Measurements from ENCODE around the gene ATXN10.
"Not testable (repeated sequence)": the region's sequence is repeated elsewhere in the genome, so short reads cannot be mapped to it uniquely, and the experiment has no call there.

Gene ATXN10

GRCh38 chr22:45678961-45679912 lies 7.6 kb downstream of the ATXN10 start:
- no peak for DNase-seq (ENCODE audit: low read depth in 2 of 2)

GRCh38 chr22:45680932-45681700 lies 9.5 kb downstream of the ATXN10 start:
- DNase-seq (ENCODE audit: low read depth in 2 of 2): no peak

- no peak for DNase-seq (ENCODE audit: low read depth in 2 of 2)
Measured at GRCh38 chr22:45682064-45682463, 10.4 kb downstream of the ATXN10 start.

GRCh38 chr22:45682773-45683172 lies 11.1 kb downstream of the ATXN10 start:
- not testable (repeated sequence) for DNase-seq (ENCODE audit: low read depth in 2 of 2)

- no peak for DNase-seq (ENCODE audit: low read depth in 2 of 2)
Measured at GRCh38 chr22:45683248-45683647, 11.6 kb downstream of the ATXN10 start.

GRCh38 chr22:45683680-45684079 lies 12.0 kb downstream of the ATXN10 start:
- no peak for DNase-seq (ENCODE audit: low read depth in 2 of 2)

- no peak for DNase-seq (ENCODE audit: low read depth in 2 of 2)
Measured at GRCh38 chr22:45684169-45684568, 12.5 kb downstream of the ATXN10 start.

GRCh38 chr22:45684752-45685574 lies 13.3 kb downstream of the ATXN10 start:
- DNase-seq (ENCODE audit: low read depth in 2 of 2): no peak

- no peak for DNase-seq (ENCODE audit: low read depth in 2 of 2)
Measured at GRCh38 chr22:45686004-45686403, 14.4 kb downstream of the ATXN10 start.

- DNase-seq (ENCODE audit: low read depth in 2 of 2): no peak
Measured at GRCh38 chr22:45686836-45687235, 15.2 kb downstream of the ATXN10 start.

GRCh38 chr22:45688600-45689080 lies 17.0 kb downstream of the ATXN10 start:
- DNase-seq (ENCODE audit: low read depth in 2 of 2): no peak

GRCh38 chr22:45689211-45689610 lies 17.6 kb downstream of the ATXN10 start:
- DNase-seq (ENCODE audit: low read depth in 2 of 2): no peak

- DNase-seq (ENCODE audit: low read depth in 2 of 2): no peak
Measured at GRCh38 chr22:45690008-45690407, 18.4 kb downstream of the ATXN10 start.

- no peak for DNase-seq (ENCODE audit: low read depth in 2 of 2)
Measured at GRCh38 chr22:45692549-45692948, 20.9 kb downstream of the ATXN10 start.

GRCh38 chr22:45693835-45694234 lies 22.2 kb downstream of the ATXN10 start:
- no peak for DNase-seq (ENCODE audit: low read depth in 2 of 2)

- no peak for DNase-seq (ENCODE audit: low read depth in 2 of 2)
Measured at GRCh38 chr22:45696227-45696626, 24.6 kb downstream of the ATXN10 start.

- no peak for DNase-seq (ENCODE audit: low read depth in 2 of 2)
Measured at GRCh38 chr22:45698094-45698493, 26.5 kb downstream of the ATXN10 start.

- no peak for DNase-seq (ENCODE audit: low read depth in 2 of 2)
Measured at GRCh38 chr22:45702981-45703380, 31.3 kb downstream of the ATXN10 start.

GRCh38 chr22:45703758-45704157 lies 32.1 kb downstream of the ATXN10 start:
- no peak for DNase-seq (ENCODE audit: low read depth in 2 of 2)

GRCh38 chr22:45704648-45705047 lies 33.0 kb downstream of the ATXN10 start:
- no peak for DNase-seq (ENCODE audit: low read depth in 2 of 2)

- no peak for DNase-seq (ENCODE audit: low read depth in 2 of 2)
Measured at GRCh38 chr22:45707605-45708004, 36.0 kb downstream of the ATXN10 start.

GRCh38 chr22:45708145-45708544 lies 36.5 kb downstream of the ATXN10 start:
- DNase-seq (ENCODE audit: low read depth in 2 of 2): no peak
